ENCODE data around the gene FMO5. TPM values are rescaled to one million over a fixed set of nuclear protein-coding genes. Genes with fewer than 3 reads are reported as not detected.

Gene FMO5
- total RNA-seq, 2 experiments from 2014 or later, result 0.41 to 0.67 TPM

DNA sequence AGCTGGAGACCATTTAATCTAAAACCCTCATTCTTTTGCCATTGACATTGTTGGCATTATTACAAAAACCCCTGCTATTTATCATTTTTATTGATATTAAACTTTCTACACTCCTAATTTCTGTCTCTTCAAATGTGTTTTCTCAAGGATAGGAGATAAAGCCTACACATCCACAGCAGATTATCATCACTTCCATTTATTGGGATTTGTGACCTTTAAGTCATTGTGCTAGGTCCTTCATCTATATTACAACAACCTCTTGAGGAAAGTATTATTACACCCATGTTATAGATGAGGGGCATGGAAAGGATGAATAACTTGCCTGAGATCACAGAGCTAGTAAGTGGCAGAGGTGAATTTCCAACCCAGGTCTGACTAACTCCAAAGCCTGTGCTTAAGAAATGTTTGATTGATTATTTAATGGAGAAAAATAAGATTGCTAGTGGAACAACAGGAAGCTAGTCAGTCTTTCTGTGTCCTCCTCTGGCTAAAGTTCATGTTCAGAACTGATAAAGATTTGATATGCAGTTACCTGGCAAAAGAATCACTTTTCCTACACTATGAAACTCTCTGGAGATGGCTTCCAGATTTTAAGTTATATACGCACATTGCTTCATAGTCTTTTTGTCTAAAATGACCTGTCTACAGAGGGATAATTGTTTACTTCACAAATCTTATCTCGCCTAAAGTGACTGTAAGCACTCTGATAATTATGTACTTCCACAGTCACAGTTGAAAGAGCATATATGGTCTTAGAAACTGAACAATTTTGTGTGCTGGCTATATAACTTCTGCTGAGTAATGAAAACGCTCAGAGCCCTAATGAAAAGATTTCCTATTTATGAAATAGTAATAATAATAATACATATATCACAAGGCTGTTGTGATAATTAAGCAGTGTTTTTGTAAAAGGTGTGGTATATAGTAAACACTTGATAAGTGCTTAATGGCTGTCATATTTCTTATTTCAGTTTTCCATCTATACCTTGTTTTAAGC lies 15.0 kb downstream of the FMO5 start:
- H3K36me3 ChIP-seq (ENCODE audit: insufficient read depth, low read length), result no peaks in the 10 kb centered on the region
- H3K9me3 ChIP-seq (ENCODE audit: control insufficient read depth in 1 of 2, insufficient read depth in 1 of 2, low read length in 2 of 2), result no peaks in the 10 kb centered on the region

DNA sequence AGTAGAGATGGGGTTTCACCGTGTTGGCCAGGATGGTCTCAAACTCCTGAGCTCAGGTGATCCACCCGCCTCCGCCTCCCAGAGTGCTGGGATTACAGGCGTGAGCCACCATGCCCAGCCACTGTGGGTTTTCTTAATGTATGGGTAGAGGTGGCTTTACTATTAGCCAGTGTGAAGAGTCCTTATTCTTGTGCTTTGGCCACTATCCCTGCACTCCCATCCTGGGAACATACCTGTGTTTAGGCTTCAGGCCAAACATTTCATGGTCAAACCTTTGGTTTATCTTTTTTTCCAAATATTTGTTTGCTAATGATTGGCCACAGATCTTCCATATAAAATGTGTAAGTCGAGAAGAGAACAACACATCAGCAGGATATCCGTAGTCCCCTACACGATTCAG lies 16.5 kb downstream of the FMO5 start:
- no peaks in the 10 kb centered on the region for H3K9me3 ChIP-seq (ENCODE audit: control insufficient read depth in 1 of 2, insufficient read depth in 1 of 2, low read length in 2 of 2)
- no peaks in the 10 kb centered on the region for H3K4me1 Mint-ChIP-seq (ENCODE audit: low read depth)
- ChIA-PET CTCF (no interaction called here), POLR2A (no interaction called here)
- H3K36me3 Mint-ChIP-seq (ENCODE audit: low read depth), result no peaks in the 10 kb centered on the region
- DNase-seq (no peak), ATAC-seq (ENCODE audit: poor library complexity) (no peak)
- no peak overlapping the region for H3K27ac Mint-ChIP-seq
- no peaks in the 10 kb centered on the region for H3K9me3 Mint-ChIP-seq
- no peaks in the 10 kb centered on the region for H3K36me3 ChIP-seq (ENCODE audit: insufficient read depth, low read length)
- no peak overlapping the region for H3K27ac ChIP-seq (ENCODE audit: low read depth in 1 of 2, low read length in 2 of 2)
- no peak overlapping the region for H3K4me3 ChIP-seq (ENCODE audit: low read length)
- no peaks in the 10 kb centered on the region for H3K4me1 ChIP-seq (ENCODE audit: insufficient read depth, low read length)
- no peak overlapping the region for H3K4me3 Mint-ChIP-seq
- no peaks in the 10 kb centered on the region for H3K27me3 Mint-ChIP-seq
- TF ChIP-seq, protein P1, sequence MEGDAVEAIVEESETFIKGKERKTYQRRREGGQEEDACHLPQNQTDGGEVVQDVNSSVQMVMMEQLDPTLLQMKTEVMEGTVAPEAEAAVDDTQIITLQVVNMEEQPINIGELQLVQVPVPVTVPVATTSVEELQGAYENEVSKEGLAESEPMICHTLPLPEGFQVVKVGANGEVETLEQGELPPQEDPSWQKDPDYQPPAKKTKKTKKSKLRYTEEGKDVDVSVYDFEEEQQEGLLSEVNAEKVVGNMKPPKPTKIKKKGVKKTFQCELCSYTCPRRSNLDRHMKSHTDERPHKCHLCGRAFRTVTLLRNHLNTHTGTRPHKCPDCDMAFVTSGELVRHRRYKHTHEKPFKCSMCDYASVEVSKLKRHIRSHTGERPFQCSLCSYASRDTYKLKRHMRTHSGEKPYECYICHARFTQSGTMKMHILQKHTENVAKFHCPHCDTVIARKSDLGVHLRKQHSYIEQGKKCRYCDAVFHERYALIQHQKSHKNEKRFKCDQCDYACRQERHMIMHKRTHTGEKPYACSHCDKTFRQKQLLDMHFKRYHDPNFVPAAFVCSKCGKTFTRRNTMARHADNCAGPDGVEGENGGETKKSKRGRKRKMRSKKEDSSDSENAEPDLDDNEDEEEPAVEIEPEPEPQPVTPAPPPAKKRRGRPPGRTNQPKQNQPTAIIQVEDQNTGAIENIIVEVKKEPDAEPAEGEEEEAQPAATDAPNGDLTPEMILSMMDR (IDR thresholded peaks at IDR 0.05), result no peak
- intact Hi-C loops (cut with DNase I, micrococcal nuclease), result no loop called here
- no peaks in the 10 kb centered on the region for H3K27me3 ChIP-seq (ENCODE audit: control insufficient read depth in 1 of 2, insufficient read depth in 2 of 2, low read length in 2 of 2)

More for the DNA sequence above, 15.0 kb downstream of the FMO5 start:
- TF ChIP-seq, protein P1 (IDR thresholded peaks at IDR 0.05), result no peak
- POLR2A ChIA-PET, result no interaction called here
- Histone ChIP-seq H3K4me1 (ENCODE audit: insufficient read depth, low read length) (no peaks in the 10 kb centered on the region), H3K4me3 (ENCODE audit: low read length) (no peak overlapping the region), H3K27ac (ENCODE audit: low read depth in 1 of 2, low read length in 2 of 2) (no peak overlapping the region), H3K27me3 (ENCODE audit: control insufficient read depth in 1 of 2, insufficient read depth in 2 of 2, low read length in 2 of 2) (no peaks in the 10 kb centered on the region)
- Mint-ChIP-seq H3K27ac (no peak overlapping the region), H3K4me3 (no peak overlapping the region), H3K4me1 (ENCODE audit: low read depth) (no peaks in the 10 kb centered on the region), H3K9me3 (no peaks in the 10 kb centered on the region), H3K27me3 (no peaks in the 10 kb centered on the region), H3K36me3 (ENCODE audit: low read depth) (no peaks in the 10 kb centered on the region)
- intact Hi-C loops (cut with DNase I, micrococcal nuclease), result no loop called here
- no peak for ATAC-seq (ENCODE audit: poor library complexity)
- CTCF ChIA-PET, result no interaction called here
- DNase-seq, result no peak

DNA sequence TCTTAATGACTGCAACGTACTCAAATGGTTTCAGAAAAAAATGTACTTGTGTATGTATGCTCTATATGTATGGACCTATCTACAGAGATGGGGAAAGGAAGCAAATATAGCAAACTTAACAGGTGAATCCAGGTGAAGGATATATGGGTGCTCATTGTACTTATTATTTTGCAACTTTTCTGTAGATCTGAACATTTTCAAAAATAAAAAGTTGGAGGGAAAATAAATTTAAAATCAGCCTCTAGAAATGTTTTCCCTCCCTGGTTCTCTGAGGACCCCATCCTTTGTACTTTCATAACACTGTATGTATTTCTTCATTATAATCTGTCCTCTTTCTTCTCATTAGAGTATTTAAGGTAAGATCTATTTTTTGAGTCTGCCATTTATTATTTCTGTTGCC lies 17.9 kb downstream of the FMO5 start:
- H3K27ac Mint-ChIP-seq, result no peak overlapping the region
- no peaks in the 10 kb centered on the region for H3K36me3 Mint-ChIP-seq (ENCODE audit: low read depth)
- CTCF ChIA-PET, result no interaction called here
- H3K4me3 Mint-ChIP-seq, result no peak overlapping the region
- intact Hi-C loops (cut with DNase I, micrococcal nuclease), result no loop called here
- H3K27me3 Mint-ChIP-seq, result no peaks in the 10 kb centered on the region
- no peaks in the 10 kb centered on the region for H3K9me3 Mint-ChIP-seq
- H3K4me1 ChIP-seq (ENCODE audit: insufficient read depth, low read length), result no peaks in the 10 kb centered on the region
- ATAC-seq (ENCODE audit: poor library complexity), result no peak
- H3K9me3 ChIP-seq (ENCODE audit: control insufficient read depth in 1 of 2, insufficient read depth in 1 of 2, low read length in 2 of 2), result no peaks in the 10 kb centered on the region
- H3K27ac ChIP-seq (ENCODE audit: low read depth in 1 of 2, low read length in 2 of 2), result no peak overlapping the region
- no peak for DNase-seq
- H3K36me3 ChIP-seq (ENCODE audit: insufficient read depth, low read length), result no peaks in the 10 kb centered on the region
- H3K4me3 ChIP-seq (ENCODE audit: low read length), result no peak overlapping the region
- no peaks in the 10 kb centered on the region for H3K27me3 ChIP-seq (ENCODE audit: control insufficient read depth in 1 of 2, insufficient read depth in 2 of 2, low read length in 2 of 2)
- POLR2A ChIA-PET, result no interaction called here
- TF ChIP-seq, protein P1 (IDR thresholded peaks at IDR 0.05), result no peak
- no peaks in the 10 kb centered on the region for H3K4me1 Mint-ChIP-seq (ENCODE audit: low read depth)

Measured in CD4-positive, alpha-beta T cell (primary cell).